ENCODE data around the gene GNRHR. TPM values are rescaled to one million over a fixed set of nuclear protein-coding genes. Genes with fewer than 3 reads are reported as not detected.

The GNRHR gene
- total and polyA plus RNA-seq, 2 experiments from 2014 or later, result 0.10 TPM; not detected in 1

DNA sequence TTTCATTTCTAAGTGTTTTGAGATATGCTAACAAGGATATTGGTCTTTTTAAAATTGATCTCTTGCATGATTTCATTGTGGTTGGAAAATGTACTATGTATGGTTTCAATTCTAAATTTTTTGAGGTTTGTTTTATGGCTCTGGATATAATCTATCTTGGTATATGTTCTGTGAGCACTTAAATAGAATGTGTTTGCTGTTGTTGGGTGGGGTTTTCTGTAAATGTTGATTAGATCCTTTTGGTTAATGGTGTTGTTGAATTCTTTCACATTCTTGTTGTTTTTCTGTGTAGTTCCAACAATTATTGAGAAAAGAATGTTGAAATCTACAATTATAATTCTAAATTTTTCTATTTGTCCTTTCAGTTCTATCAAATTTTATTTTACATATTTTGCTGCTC is 42.6 kb upstream of the GNRHR start (continued):
- TF ChIP-seq CTCF (conservative IDR thresholded peaks at IDR 0.05; ENCODE audit: low read depth in 2 of 2), result no peak
- TF ChIP-seq JUNB (IDR thresholded peaks at IDR 0.05; ENCODE audit: unreplicated experiment), result no peak
- TF ChIP-seq POLR2AphosphoS5 (IDR thresholded peaks at IDR 0.05; ENCODE audit: low read depth), result no peak
- TF ChIP-seq, protein P1, sequence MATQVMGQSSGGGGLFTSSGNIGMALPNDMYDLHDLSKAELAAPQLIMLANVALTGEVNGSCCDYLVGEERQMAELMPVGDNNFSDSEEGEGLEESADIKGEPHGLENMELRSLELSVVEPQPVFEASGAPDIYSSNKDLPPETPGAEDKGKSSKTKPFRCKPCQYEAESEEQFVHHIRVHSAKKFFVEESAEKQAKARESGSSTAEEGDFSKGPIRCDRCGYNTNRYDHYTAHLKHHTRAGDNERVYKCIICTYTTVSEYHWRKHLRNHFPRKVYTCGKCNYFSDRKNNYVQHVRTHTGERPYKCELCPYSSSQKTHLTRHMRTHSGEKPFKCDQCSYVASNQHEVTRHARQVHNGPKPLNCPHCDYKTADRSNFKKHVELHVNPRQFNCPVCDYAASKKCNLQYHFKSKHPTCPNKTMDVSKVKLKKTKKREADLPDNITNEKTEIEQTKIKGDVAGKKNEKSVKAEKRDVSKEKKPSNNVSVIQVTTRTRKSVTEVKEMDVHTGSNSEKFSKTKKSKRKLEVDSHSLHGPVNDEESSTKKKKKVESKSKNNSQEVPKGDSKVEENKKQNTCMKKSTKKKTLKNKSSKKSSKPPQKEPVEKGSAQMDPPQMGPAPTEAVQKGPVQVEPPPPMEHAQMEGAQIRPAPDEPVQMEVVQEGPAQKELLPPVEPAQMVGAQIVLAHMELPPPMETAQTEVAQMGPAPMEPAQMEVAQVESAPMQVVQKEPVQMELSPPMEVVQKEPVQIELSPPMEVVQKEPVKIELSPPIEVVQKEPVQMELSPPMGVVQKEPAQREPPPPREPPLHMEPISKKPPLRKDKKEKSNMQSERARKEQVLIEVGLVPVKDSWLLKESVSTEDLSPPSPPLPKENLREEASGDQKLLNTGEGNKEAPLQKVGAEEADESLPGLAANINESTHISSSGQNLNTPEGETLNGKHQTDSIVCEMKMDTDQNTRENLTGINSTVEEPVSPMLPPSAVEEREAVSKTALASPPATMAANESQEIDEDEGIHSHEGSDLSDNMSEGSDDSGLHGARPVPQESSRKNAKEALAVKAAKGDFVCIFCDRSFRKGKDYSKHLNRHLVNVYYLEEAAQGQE (IDR thresholded peaks at IDR 0.05; ENCODE audit: unreplicated experiment), result no peak
- TF ChIP-seq ZNF331 (CRISPR knock-in tag; IDR thresholded peaks at IDR 0.05; ENCODE audit: low read depth), result no peak

- Histone ChIP-seq H3K27ac (ENCODE audit: low read depth) (no peak overlapping the region), H3K36me3 (ENCODE audit: insufficient read depth) (no peaks in the 10 kb centered on the region), H3K27me3 (ENCODE audit: insufficient read depth) (no peaks in the 10 kb centered on the region), H3K4me2 (no peak overlapping the region), H3K4me1 (ENCODE audit: insufficient read depth) (no peaks in the 10 kb centered on the region), H3K79me2 (replicated peaks; ENCODE audit: insufficient read depth) (no peaks in the 10 kb centered on the region), H3K9me2 (ENCODE audit: insufficient read depth) (peaks cover 9% of the 10 kb centered on the region; the same call in 1 of the 2 replicates), H2AFZ (no peak overlapping the region), H3K4me3 (no peak overlapping the region), H3F3A (replicated peaks; ENCODE audit: low read depth) (no peaks in the 10 kb centered on the region), H4K20me1 (replicated peaks; ENCODE audit: insufficient read depth) (no peaks in the 10 kb centered on the region)
- no peaks in the 10 kb centered on the region for H3K27me3 Mint-ChIP-seq (ENCODE audit: insufficient read depth, low read depth, poor library complexity)
- H3K27ac Mint-ChIP-seq, result no peak overlapping the region
- TF ChIP-seq EZH2phosphoT487 (IDR thresholded peaks at IDR 0.05; ENCODE audit: unreplicated experiment), result no peak
- TF ChIP-seq ZNF114 (CRISPR knock-in tag; IDR thresholded peaks at IDR 0.05), result no peak
- no peak for TF ChIP-seq ZNF331 (CRISPR knock-in tag; IDR thresholded peaks at IDR 0.05; ENCODE audit: low read depth)
- no peak for TF ChIP-seq NANOG (IDR thresholded peaks at IDR 0.05; ENCODE audit: borderline replicate concordance)
- no peak for TF ChIP-seq EZH2 (IDR thresholded peaks at IDR 0.05; ENCODE audit: low read depth, unreplicated experiment)
- TF ChIP-seq ETS1 (IDR thresholded peaks at IDR 0.05), result no peak
- no peak for TF ChIP-seq CREB1 (CRISPR knock-in tag; IDR thresholded peaks at IDR 0.05; ENCODE audit: low read depth)
- TF ChIP-seq, protein P1 (IDR thresholded peaks at IDR 0.05; ENCODE audit: unreplicated experiment), result no peak
- no peak for TF ChIP-seq JUNB (IDR thresholded peaks at IDR 0.05; ENCODE audit: unreplicated experiment)
- no peak for TF ChIP-seq STAT1 (IDR thresholded peaks at IDR 0.05; ENCODE audit: unreplicated experiment)
- no peaks in the 10 kb centered on the region for H3K9me3 Mint-ChIP-seq
- no peak overlapping the region for H3K4me3 Mint-ChIP-seq
- H3K4me1 Mint-ChIP-seq, result no peaks in the 10 kb centered on the region
- DNase-seq (ENCODE audit: low spot score) (no peak), ATAC-seq (no peak)
- no peaks in the 10 kb centered on the region for H3K36me3 Mint-ChIP-seq (ENCODE audit: low read depth)
Measured at GRCh38 chr4:67790721-67791120, 36.5 kb upstream of the GNRHR start.

Measured in GM23338 (cell line).